ENCODE measurements around the gene SHB.

DNA sequence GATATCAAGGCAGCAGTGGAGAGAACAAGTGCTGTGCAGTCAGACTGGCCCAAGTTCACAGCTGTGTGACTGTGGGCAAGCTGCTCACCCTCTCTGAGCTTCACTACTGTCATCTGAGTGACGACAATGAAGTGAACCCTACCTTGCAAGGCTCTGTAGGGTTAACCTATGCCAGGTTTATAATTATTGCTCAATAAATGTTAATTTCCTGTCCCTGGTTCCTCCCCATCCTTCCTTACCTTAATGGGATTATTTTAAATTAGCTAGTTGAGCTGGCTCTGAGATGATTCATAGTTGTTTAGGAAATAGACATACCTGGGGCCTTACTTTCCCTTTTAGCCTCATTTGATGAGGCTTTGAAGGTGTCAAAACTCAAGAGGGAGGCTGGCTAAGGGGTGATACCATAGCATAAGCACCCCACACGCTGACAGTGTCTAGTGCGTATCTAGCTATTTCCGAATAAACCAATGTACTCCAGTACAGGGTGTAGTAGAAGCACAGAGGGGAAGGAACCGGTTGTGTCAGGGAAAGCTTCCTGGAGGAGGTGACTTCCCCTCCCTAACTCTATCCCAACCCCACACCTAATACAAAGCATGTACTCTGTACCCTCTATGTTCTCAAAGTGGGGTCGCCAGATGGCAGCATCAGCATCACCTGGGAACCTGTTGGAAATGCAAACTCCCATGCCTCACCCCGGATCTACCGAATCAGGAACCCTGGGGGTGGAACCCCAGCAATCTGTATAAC is 101.8 kb downstream of the SHB start:
- TF ChIP-seq, protein P1, sequence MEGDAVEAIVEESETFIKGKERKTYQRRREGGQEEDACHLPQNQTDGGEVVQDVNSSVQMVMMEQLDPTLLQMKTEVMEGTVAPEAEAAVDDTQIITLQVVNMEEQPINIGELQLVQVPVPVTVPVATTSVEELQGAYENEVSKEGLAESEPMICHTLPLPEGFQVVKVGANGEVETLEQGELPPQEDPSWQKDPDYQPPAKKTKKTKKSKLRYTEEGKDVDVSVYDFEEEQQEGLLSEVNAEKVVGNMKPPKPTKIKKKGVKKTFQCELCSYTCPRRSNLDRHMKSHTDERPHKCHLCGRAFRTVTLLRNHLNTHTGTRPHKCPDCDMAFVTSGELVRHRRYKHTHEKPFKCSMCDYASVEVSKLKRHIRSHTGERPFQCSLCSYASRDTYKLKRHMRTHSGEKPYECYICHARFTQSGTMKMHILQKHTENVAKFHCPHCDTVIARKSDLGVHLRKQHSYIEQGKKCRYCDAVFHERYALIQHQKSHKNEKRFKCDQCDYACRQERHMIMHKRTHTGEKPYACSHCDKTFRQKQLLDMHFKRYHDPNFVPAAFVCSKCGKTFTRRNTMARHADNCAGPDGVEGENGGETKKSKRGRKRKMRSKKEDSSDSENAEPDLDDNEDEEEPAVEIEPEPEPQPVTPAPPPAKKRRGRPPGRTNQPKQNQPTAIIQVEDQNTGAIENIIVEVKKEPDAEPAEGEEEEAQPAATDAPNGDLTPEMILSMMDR (IDR thresholded peaks at IDR 0.05) = no peak
- no peak for TF ChIP-seq POLR2A (IDR thresholded peaks at IDR 0.05)

Measured in lower leg skin (tissue), 3 donors.